SU-DHL-6 (cell line): ENCODE results near the gene HOXD10.

Experiments used
- H2AFZ ChIP-seq: fragments of 200-600 bp; sonication (generic); 2 replicates; pipeline ENCODE4 v1.6.1; 2014; ENCODE audit warnings: low read depth, mild to moderate bottlenecking, moderate library complexity, mixed read lengths, antibody characterized with exemption, low read length; ENCODE audit not compliant: severe bottlenecking
- H3F3A ChIP-seq: fragments of 200-600 bp; shearing (Covaris generic); 2 replicates; pipeline ENCODE4 v1.6.0; 2016; ENCODE audit warnings: antibody characterized with exemption, mild to moderate bottlenecking; ENCODE audit not compliant: insufficient read depth
- H3K27ac ChIP-seq: fragments of 200-600 bp; sonication (generic); 2 replicates; pipeline ENCODE4 v1.5.1; 2016; ENCODE audit warnings: low read depth, mild to moderate bottlenecking, low read length, moderate library complexity, mixed read lengths
- H3K27me3 ChIP-seq: fragments of 200-600 bp; sonication (generic), shearing (Covaris generic); 2 replicates; pipeline ENCODE4 v1.6.0; 2014; ENCODE audit warnings: mild to moderate bottlenecking, low read length
- H3K36me3 ChIP-seq: fragments of 200-600 bp; sonication (generic); 2 replicates; pipeline ENCODE4 v1.6.1; 2014; ENCODE audit warnings: mild to moderate bottlenecking, low read length, mixed read lengths
- H3K4me2 ChIP-seq: fragments of 300-600, 200-600 bp; shearing (Covaris generic), sonication (generic); 2 replicates; pipeline ENCODE4 v1.6.0; 2014; ENCODE audit warnings: low read length, low read depth, mild to moderate bottlenecking; ENCODE audit not compliant: poor library complexity, severe bottlenecking
- H3K4me3 ChIP-seq: fragments of 200-600 bp; sonication (generic); 2 replicates; pipeline ENCODE4 v1.5.1; 2014; ENCODE audit warnings: antibody characterized with exemption, low read length, mild to moderate bottlenecking, mixed read lengths; ENCODE audit not compliant: insufficient read depth, poor library complexity, severe bottlenecking
- H3K79me2 ChIP-seq: fragments of 200-600 bp; sonication (generic); 2 replicates; pipeline ENCODE4 v1.6.1; 2014; ENCODE audit warnings: mild to moderate bottlenecking, low read length, moderate library complexity; ENCODE audit not compliant: insufficient read depth
- H3K9ac ChIP-seq: fragments of 200-600 bp; sonication (generic); 2 replicates; pipeline ENCODE4 v1.7.0; 2014; ENCODE audit warnings: mild to moderate bottlenecking, low read length
- H3K9me2 ChIP-seq: fragments of 200-600 bp; sonication (generic); replicated peaks from 2 replicates; pipeline ENCODE4 v1.6.1; 2014; ENCODE audit warnings: low read length; ENCODE audit not compliant: insufficient read depth
- H3K9me3 ChIP-seq: fragments of 200-600 bp; sonication (generic); 2 replicates; pipeline ENCODE4 v1.6.1; 2014; ENCODE audit warnings: low read length, mixed read lengths; ENCODE audit not compliant: insufficient read depth
- H4K20me1 ChIP-seq: fragments of 200-600 bp; sonication (generic); 2 replicates; pipeline ENCODE4 v1.6.1; 2014; ENCODE audit warnings: low read depth, mild to moderate bottlenecking, antibody characterized with exemption, low read length, moderate library complexity, mixed read lengths
- EZH2phosphoT487 ChIP-seq: fragments of 200-600 bp; sonication (generic), shearing (Covaris generic); conservative IDR thresholded peaks from 2 replicates; pipeline ENCODE4 v1.6.1; 2018; ENCODE audit warnings: mild to moderate bottlenecking, antibody characterized with exemption, low read length, moderate library complexity, mixed read lengths
- TF ChIP-seq, protein P1 (sequence below): fragments of 200-600 bp; sonication (generic); IDR thresholded peaks from one replicate; pipeline ENCODE4 v1.5.1; 2017; ENCODE audit warnings: antibody characterized with exemption, mild to moderate bottlenecking, low read length, moderate library complexity; ENCODE audit not compliant: insufficient read depth, poor library complexity, severe bottlenecking

HOXD10 gene

DNA sequence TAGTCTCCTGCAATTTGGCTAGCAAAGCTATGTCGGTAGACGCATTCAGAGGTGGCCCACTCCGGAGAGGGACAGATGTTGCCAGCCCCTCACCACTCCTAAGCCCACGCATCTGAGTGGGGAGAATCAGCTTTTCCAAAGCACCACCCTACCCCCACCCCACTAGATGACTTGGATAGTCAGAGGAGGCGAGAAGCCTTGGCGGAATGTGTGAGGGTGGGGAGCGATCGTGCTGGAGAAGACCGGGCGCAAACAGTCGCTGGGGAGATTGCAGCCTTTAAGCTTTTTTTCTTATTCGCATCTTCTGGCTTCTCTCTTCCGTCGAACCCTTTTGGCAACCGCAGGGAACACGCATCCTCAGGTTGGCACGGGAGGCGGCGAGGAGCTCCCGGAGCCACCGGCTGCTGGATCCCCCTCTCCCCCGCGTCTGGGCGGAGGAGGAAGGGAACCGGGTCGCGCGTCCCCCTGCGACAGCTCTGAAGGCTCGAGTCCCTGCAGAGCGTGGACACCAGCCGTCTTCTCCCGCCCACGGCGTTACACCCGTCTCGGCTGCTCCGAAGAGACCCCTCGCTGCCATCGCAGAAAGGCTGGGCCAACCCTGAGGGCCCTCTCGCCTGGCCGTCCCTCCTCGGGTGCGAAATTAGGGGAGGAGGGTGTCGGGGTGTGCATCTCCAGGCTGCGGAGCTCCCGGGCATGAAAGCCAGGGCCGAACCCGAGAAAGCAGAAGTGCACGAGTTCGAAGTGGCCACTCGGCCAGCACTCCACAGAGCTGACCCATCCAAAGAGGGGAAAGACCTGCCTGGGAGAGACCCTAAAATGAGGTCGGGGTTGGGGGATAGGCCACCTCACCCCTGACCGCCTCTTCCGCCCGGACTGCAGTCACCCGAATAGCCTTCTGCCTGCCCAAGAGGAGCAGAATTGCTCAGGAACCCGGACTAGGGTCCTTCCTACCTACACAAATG, 45.0 kb upstream of the HOXD10 start:
- Histone ChIP-seq H3K4me3 (no peak overlapping the region), H3K27me3 (no peaks in the 10 kb centered on the region), H3K79me2 (no peaks in the 10 kb centered on the region), H3K9ac (no peak overlapping the region), H3K9me2 (no peaks in the 10 kb centered on the region), H2AFZ (no peak overlapping the region), H4K20me1 (no peaks in the 10 kb centered on the region), H3K4me2 (no peak overlapping the region), H3F3A (no peaks in the 10 kb centered on the region), H3K9me3 (no peaks in the 10 kb centered on the region), H3K27ac (no peak overlapping the region), H3K36me3 (no peaks in the 10 kb centered on the region)
- TF ChIP-seq EZH2phosphoT487 = no peak
- TF ChIP-seq, protein P1, sequence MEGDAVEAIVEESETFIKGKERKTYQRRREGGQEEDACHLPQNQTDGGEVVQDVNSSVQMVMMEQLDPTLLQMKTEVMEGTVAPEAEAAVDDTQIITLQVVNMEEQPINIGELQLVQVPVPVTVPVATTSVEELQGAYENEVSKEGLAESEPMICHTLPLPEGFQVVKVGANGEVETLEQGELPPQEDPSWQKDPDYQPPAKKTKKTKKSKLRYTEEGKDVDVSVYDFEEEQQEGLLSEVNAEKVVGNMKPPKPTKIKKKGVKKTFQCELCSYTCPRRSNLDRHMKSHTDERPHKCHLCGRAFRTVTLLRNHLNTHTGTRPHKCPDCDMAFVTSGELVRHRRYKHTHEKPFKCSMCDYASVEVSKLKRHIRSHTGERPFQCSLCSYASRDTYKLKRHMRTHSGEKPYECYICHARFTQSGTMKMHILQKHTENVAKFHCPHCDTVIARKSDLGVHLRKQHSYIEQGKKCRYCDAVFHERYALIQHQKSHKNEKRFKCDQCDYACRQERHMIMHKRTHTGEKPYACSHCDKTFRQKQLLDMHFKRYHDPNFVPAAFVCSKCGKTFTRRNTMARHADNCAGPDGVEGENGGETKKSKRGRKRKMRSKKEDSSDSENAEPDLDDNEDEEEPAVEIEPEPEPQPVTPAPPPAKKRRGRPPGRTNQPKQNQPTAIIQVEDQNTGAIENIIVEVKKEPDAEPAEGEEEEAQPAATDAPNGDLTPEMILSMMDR = no peak

DNA sequence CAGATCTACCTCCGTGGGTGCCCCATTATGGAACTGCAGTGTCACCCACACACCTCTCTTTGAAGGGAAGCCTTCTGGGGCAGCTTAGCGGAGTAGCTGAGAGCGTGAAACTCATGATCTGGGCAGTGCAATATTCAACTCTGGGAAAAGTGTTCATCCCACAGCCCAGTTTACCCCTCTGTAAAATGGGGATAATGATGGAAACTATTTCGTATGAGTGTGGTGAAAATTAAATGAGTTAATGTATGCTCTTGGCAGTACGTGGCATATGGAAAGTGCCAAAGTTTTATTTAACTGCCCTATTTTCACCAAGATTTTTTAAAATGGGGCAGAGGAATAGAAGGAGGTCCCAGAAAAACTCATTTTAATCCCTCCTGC, 44.3 kb upstream of the HOXD10 start:
- H3K27ac ChIP-seq = no peak overlapping the region
- H4K20me1 ChIP-seq = no peaks in the 10 kb centered on the region
- no peak overlapping the region for H3K9ac ChIP-seq
- H3K36me3 ChIP-seq = no peaks in the 10 kb centered on the region
- H3K79me2 ChIP-seq = no peaks in the 10 kb centered on the region
- H3K4me2 ChIP-seq = no peak overlapping the region
- H3K27me3 ChIP-seq = no peaks in the 10 kb centered on the region
- H3K9me3 ChIP-seq = no peaks in the 10 kb centered on the region
- no peaks in the 10 kb centered on the region for H3F3A ChIP-seq
- TF ChIP-seq, protein P1 = no peak
- no peak for TF ChIP-seq EZH2phosphoT487
- H3K9me2 ChIP-seq = no peaks in the 10 kb centered on the region
- no peak overlapping the region for H3K4me3 ChIP-seq
- H2AFZ ChIP-seq = no peak overlapping the region

GRCh38 chr2:176072951-176073904, 43.4 kb upstream of the HOXD10 start:
- H4K20me1 ChIP-seq = no peaks in the 10 kb centered on the region
- H3K27ac ChIP-seq = no peak overlapping the region
- H2AFZ ChIP-seq = no peak overlapping the region
- H3K4me3 ChIP-seq = no peak overlapping the region
- H3K9ac ChIP-seq = no peak overlapping the region
- no peaks in the 10 kb centered on the region for H3F3A ChIP-seq
- no peak overlapping the region for H3K4me2 ChIP-seq
- H3K27me3 ChIP-seq = no peaks in the 10 kb centered on the region
- H3K9me3 ChIP-seq = no peaks in the 10 kb centered on the region
- no peaks in the 10 kb centered on the region for H3K79me2 ChIP-seq
- TF ChIP-seq, protein P1 = no peak
- TF ChIP-seq EZH2phosphoT487 = no peak
- no peaks in the 10 kb centered on the region for H3K36me3 ChIP-seq
- no peaks in the 10 kb centered on the region for H3K9me2 ChIP-seq
